DOHH2 (cell line): Measurements from ENCODE around the gene PPP1R15A.

Experiments used
- H3F3A ChIP-seq: fragments of 200-600 bp; sonication (generic), shearing (Covaris generic); 2 replicates; pipeline ENCODE4 v1.6.0; 2016; ENCODE audit warnings: antibody characterized with exemption, mild to moderate bottlenecking; ENCODE audit not compliant: control insufficient read depth, insufficient read depth
- H3K27ac ChIP-seq: fragments of 200-600 bp; sonication (generic); 2 replicates; pipeline ENCODE4 v1.5.1; 2014; ENCODE audit warnings: low read depth, mild to moderate bottlenecking, low read length, moderate library complexity
- H3K27me3 ChIP-seq: fragments of 200-600 bp; sonication (generic); 2 replicates; pipeline ENCODE4 v1.6.1; 2014; ENCODE audit warnings: mild to moderate bottlenecking, low read length, mixed read lengths; ENCODE audit not compliant: control insufficient read depth
- H3K36me3 ChIP-seq: fragments of 200-600 bp; sonication (generic); 2 replicates; pipeline ENCODE4 v1.6.1; 2014; ENCODE audit warnings: mild to moderate bottlenecking, low read length, moderate library complexity, mixed read lengths; ENCODE audit not compliant: control insufficient read depth
- H3K4me1 ChIP-seq: fragments of 200-600 bp; sonication (generic); 2 replicates; pipeline ENCODE4 v1.6.1; 2014; ENCODE audit warnings: mild to moderate bottlenecking, low read length, mixed read lengths; ENCODE audit not compliant: control insufficient read depth
- H3K4me2 ChIP-seq: fragments of 200-600 bp; sonication (generic); 2 replicates; pipeline ENCODE4 v1.6.0; 2014; ENCODE audit warnings: mild to moderate bottlenecking, low read length, moderate library complexity
- H3K4me3 ChIP-seq: fragments of 200-600 bp; sonication (generic); 2 replicates; pipeline ENCODE4 v1.5.1; 2014; ENCODE audit warnings: mild to moderate bottlenecking, low read length, mixed read lengths
- H3K79me2 ChIP-seq: fragments of 200-600 bp; sonication (generic); 2 replicates; pipeline ENCODE4 v1.6.1; 2014; ENCODE audit warnings: mild to moderate bottlenecking, low read length, mixed read lengths; ENCODE audit not compliant: control insufficient read depth
- H3K9me2 ChIP-seq: fragments of 200-600 bp; sonication (generic); replicated peaks from 2 replicates; pipeline ENCODE4 v1.6.1; 2014; ENCODE audit warnings: mild to moderate bottlenecking, low read length, mixed read lengths; ENCODE audit not compliant: control insufficient read depth
- H3K9me3 ChIP-seq: fragments of 200-600 bp; sonication (generic); 2 replicates; pipeline ENCODE4 v1.6.1; 2014; ENCODE audit warnings: antibody characterized with exemption, low read length, mixed read lengths; ENCODE audit not compliant: control insufficient read depth, insufficient read depth
- H4K20me1 ChIP-seq: fragments of 200-600 bp; sonication (generic); 2 replicates; pipeline ENCODE4 v1.6.0; 2014; ENCODE audit warnings: low read depth, mild to moderate bottlenecking, antibody characterized with exemption, low read length, moderate library complexity; ENCODE audit not compliant: control insufficient read depth, insufficient read depth
- EZH2phosphoT487 ChIP-seq: fragments of 200-600 bp; sonication (generic); IDR thresholded peaks from 2 replicates; pipeline ENCODE4 v1.6.1; 2017; ENCODE audit warnings: borderline replicate concordance, mild to moderate bottlenecking, antibody characterized with exemption, low read length, moderate library complexity, mixed read lengths
- TF ChIP-seq, protein P1 (sequence below): fragments of 200-600 bp; sonication (generic); IDR thresholded peaks from one replicate; pipeline ENCODE4 v1.5.1; 2014; ENCODE audit warnings: antibody characterized with exemption, mild to moderate bottlenecking, low read depth, low read length; ENCODE audit not compliant: poor library complexity, severe bottlenecking

Gene PPP1R15A

DNA sequence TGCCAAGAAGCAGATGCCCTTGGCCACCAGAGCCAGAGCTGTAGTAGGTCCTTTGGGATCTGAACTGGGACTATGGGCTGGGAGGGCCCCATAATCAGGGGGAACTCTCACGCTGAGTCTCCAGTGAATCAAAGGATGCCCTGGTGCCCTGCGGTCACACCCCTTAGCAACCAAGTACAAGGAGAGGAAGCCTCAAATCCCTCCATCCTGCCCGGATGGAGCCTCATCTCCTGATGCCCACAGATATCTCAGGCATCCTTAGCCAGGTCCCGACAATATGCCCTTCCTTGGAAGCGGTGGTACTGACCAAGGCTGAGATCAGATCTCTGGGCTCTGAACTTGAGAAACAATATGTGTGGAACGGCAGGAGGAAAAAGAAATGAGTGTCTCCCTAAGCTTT, 5.5 kb upstream of the PPP1R15A start:
- TF ChIP-seq, protein P1, sequence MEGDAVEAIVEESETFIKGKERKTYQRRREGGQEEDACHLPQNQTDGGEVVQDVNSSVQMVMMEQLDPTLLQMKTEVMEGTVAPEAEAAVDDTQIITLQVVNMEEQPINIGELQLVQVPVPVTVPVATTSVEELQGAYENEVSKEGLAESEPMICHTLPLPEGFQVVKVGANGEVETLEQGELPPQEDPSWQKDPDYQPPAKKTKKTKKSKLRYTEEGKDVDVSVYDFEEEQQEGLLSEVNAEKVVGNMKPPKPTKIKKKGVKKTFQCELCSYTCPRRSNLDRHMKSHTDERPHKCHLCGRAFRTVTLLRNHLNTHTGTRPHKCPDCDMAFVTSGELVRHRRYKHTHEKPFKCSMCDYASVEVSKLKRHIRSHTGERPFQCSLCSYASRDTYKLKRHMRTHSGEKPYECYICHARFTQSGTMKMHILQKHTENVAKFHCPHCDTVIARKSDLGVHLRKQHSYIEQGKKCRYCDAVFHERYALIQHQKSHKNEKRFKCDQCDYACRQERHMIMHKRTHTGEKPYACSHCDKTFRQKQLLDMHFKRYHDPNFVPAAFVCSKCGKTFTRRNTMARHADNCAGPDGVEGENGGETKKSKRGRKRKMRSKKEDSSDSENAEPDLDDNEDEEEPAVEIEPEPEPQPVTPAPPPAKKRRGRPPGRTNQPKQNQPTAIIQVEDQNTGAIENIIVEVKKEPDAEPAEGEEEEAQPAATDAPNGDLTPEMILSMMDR, result no peak
- no peak for TF ChIP-seq EZH2phosphoT487
- Histone ChIP-seq H3K4me2 (peak overlapping the region; percentile 57), H3F3A (no peaks in the 10 kb centered on the region), H3K9me2 (no peaks in the 10 kb centered on the region), H3K36me3 (no peaks in the 10 kb centered on the region), H3K4me3 (no peak overlapping the region), H3K79me2 (no peaks in the 10 kb centered on the region), H4K20me1 (no peaks in the 10 kb centered on the region), H3K27me3 (no peaks in the 10 kb centered on the region), H3K9me3 (no peaks in the 10 kb centered on the region), H3K4me1 (peaks cover 30% of the 10 kb centered on the region), H3K27ac (no peak overlapping the region)

GRCh38 chr19:48867123-48867745, 5.0 kb upstream of the PPP1R15A start:
- H3K4me1 ChIP-seq, result peaks cover 34% of the 10 kb centered on the region
- H3K9me3 ChIP-seq, result no peaks in the 10 kb centered on the region
- TF ChIP-seq, protein P1, result no peak
- TF ChIP-seq EZH2phosphoT487, result no peak
- no peak overlapping the region for H3K27ac ChIP-seq
- H3K79me2 ChIP-seq, result peaks cover under 1% of the 10 kb centered on the region
- no peaks in the 10 kb centered on the region for H4K20me1 ChIP-seq
- H3K36me3 ChIP-seq, result no peaks in the 10 kb centered on the region
- H3K4me2 ChIP-seq, result peak overlapping the region; percentile 57; the same call in 1 of the 2 replicates
- no peaks in the 10 kb centered on the region for H3K9me2 ChIP-seq
- H3F3A ChIP-seq, result no peaks in the 10 kb centered on the region
- H3K27me3 ChIP-seq, result no peaks in the 10 kb centered on the region
- H3K4me3 ChIP-seq, result no peak overlapping the region

DNA sequence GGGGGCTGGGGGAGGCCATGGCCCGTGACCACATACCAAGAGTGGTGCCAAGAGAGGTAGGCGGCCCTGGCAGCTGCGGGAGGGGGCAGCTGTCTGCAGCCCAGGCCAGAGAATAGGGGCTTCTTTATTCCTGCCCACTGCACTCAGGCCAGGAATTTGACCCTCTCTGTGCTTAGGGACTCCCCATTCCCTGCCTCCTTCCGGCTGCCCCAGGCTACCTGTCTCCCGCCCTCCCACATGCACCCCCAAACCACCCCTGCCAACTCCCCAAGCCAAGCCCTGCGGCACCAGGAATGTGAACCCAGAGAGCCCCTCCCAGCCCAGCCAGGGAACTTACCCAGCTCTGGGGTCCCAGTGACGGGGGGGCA, 4.5 kb upstream of the PPP1R15A start:
- Histone ChIP-seq H4K20me1 (0 out of 2 replicates have a peak, but pooled peaks cover 4% of the 10 kb centered on the region), H3K4me2 (peak overlapping the region; percentile 40), H3F3A (no peaks in the 10 kb centered on the region), H3K36me3 (peaks cover 5% of the 10 kb centered on the region), H3K4me1 (peaks cover 34% of the 10 kb centered on the region), H3K4me3 (peak overlapping the region; percentile 31; the same call in 1 of the 2 replicates), H3K79me2 (peaks cover 5% of the 10 kb centered on the region), H3K27me3 (no peaks in the 10 kb centered on the region), H3K9me3 (no peaks in the 10 kb centered on the region), H3K27ac (no peak overlapping the region), H3K9me2 (no peaks in the 10 kb centered on the region)
- TF ChIP-seq EZH2phosphoT487, result no peak
- TF ChIP-seq, protein P1, result no peak
